NB4 (cell line): ENCODE data around the gene UBE2M.

Experiments used
- CTCF ChIP-seq: IDR thresholded peaks from one replicate; pipeline ENCODE4 v1.5.1; 2012; ENCODE audit warnings: low read depth, low read length
- MAX ChIP-seq: IDR thresholded peaks from 2 replicates; pipeline ENCODE4 v1.6.1; 2011; ENCODE audit warnings: low read depth, low read length
- POLR2A ChIP-seq: IDR thresholded peaks from 2 replicates; pipeline ENCODE4 v1.6.1; 2011; ENCODE audit warnings: mild to moderate bottlenecking; ENCODE audit not compliant: insufficient read length; ENCODE audit errors: extremely low read depth

- TF ChIP-seq CTCF: no peak
- TF ChIP-seq POLR2A: no peak
- TF ChIP-seq MAX: no peak
Measured at GRCh38 chr19:58520257-58520599, 38.2 kb downstream of the UBE2M start.
